Lung (tissue), 12 donors: Measurements from ENCODE around the gene PER2. TPM values are rescaled to one million over a fixed set of nuclear protein-coding genes. Genes with fewer than 3 reads are reported as not detected.

Experiments used
- ATAC-seq: fragments of 200-7000 bp; cut with Tn5 transposase; one replicate; pipeline ENCODE4 v1.9.1; 2020; ENCODE audit warnings: moderate number of reproducible peaks; ENCODE audit not compliant: insufficient read depth, low FRiP score
- DNase-seq, 3 donors: peaks; one replicate each; pipeline ENCODE4 v3.0.0-alpha.2; 2013 to 2017
- H3K27ac ChIP-seq, 2 donors: one replicate each; pipeline ENCODE4 v1.5.1; 2013; ENCODE audit warnings: mild to moderate bottlenecking in 2 of 2, moderate library complexity in 2 of 2, control low read depth in 1 of 2, inconsistent platforms in 1 of 2, low read depth in 1 of 2, low read length in 1 of 2
- H3K27me3 ChIP-seq, 3 donors: one replicate each; pipeline ENCODE4 v1.5.1; 2013; ENCODE audit warnings: low read length in 2 of 3; ENCODE audit not compliant: control insufficient read depth in 3 of 3, insufficient read depth in 3 of 3
- H3K36me3 ChIP-seq, 4 donors: one replicate each; pipeline ENCODE4 v1.5.1; 2013; ENCODE audit warnings: low read length in 4 of 4, mild to moderate bottlenecking in 1 of 4, moderate library complexity in 1 of 4; ENCODE audit not compliant: control insufficient read depth in 4 of 4, insufficient read depth in 4 of 4
- H3K4me1 ChIP-seq, 5 donors: one replicate each; pipeline ENCODE4 v1.5.1; 2013; ENCODE audit warnings: low read length in 5 of 5, mild to moderate bottlenecking in 2 of 5, moderate library complexity in 1 of 5; ENCODE audit not compliant: control insufficient read depth in 5 of 5, insufficient read depth in 5 of 5
- H3K4me3 ChIP-seq: one replicate; pipeline ENCODE4 v1.5.1; 2013; ENCODE audit warnings: mild to moderate bottlenecking, control low read depth, moderate library complexity
- H3K9ac ChIP-seq, 2 donors: one replicate each; pipeline ENCODE4 v1.5.1; 2013; ENCODE audit warnings: low read length in 2 of 2, control low read depth in 1 of 2; ENCODE audit not compliant: insufficient read depth in 1 of 2
- H3K9me3 ChIP-seq, 4 donors: one replicate each; pipeline ENCODE4 v1.5.1; 2013; ENCODE audit warnings: low read length in 3 of 4, mild to moderate bottlenecking in 1 of 4, moderate library complexity in 1 of 4; ENCODE audit not compliant: control insufficient read depth in 4 of 4, insufficient read depth in 3 of 4
- WGBS, 2 donors: extraction: QIAGEN DNeasy Blood & Tissue Kit; methylation state at CpG; one replicate each; pipeline ENCODE4 v1.1.7; 2013; 5-methylcytosine and 5-hydroxymethylcytosine counted together
- polyA plus RNA-seq, 2 donors: library from polyadenylated mRNA; stranded (reverse); fragments of 200-250 nt; gene quantifications; one replicate each; pipeline ENCODE4 v1.2.1, GENCODE V29; 2013
- total RNA-seq, 2 donors: library from RNA; depleted of rRNA in 1 of 2; stranded (reverse); fragments of >200 nt in 1 of 2; gene quantifications; one replicate each; pipeline ENCODE4 v1.2.1, GENCODE V29; 2014 to 2021
- TF ChIP-seq, protein P1 (sequence below): IDR thresholded peaks from 2 replicates; pipeline ENCODE4 v1.5.1; 2012; ENCODE audit warnings: mild to moderate bottlenecking; ENCODE audit errors: control extremely low read depth, extremely low read depth
- donor health status: control.
- donor health status: control.
- donor health status: Bipolar disorder and iron deficiency.
- donor health status: healthy.
- donor health status: DM: yes; HTN: yes; CAD: no.

PER2 gene
- total and polyA plus RNA-seq, 4 donors: 4.1 to 27.1 (median 10.5) TPM

GRCh38 chr2:238247002-238247822, 41.2 kb downstream of the PER2 start:
- Histone ChIP-seq H3K9ac (no peak overlapping the region), H3K4me3 (no peak overlapping the region), H3K4me1 (peaks cover 0 to 15% (median 6%) of the 10 kb centered on the region in 5 donors), H3K36me3 (peaks cover 14 to 32% (median 19%) of the 10 kb centered on the region in 4 donors), H3K27ac (peak overlapping the region in 1 of 2 donors; percentile 23), H3K27me3 (no peaks in the 10 kb centered on the region), H3K9me3 (no peaks in the 10 kb centered on the region)
- TF ChIP-seq, protein P1, sequence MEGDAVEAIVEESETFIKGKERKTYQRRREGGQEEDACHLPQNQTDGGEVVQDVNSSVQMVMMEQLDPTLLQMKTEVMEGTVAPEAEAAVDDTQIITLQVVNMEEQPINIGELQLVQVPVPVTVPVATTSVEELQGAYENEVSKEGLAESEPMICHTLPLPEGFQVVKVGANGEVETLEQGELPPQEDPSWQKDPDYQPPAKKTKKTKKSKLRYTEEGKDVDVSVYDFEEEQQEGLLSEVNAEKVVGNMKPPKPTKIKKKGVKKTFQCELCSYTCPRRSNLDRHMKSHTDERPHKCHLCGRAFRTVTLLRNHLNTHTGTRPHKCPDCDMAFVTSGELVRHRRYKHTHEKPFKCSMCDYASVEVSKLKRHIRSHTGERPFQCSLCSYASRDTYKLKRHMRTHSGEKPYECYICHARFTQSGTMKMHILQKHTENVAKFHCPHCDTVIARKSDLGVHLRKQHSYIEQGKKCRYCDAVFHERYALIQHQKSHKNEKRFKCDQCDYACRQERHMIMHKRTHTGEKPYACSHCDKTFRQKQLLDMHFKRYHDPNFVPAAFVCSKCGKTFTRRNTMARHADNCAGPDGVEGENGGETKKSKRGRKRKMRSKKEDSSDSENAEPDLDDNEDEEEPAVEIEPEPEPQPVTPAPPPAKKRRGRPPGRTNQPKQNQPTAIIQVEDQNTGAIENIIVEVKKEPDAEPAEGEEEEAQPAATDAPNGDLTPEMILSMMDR: no peak
- peak; percentile 10 for ATAC-seq
- peak in 1 of 3 donors; percentile 8 for DNase-seq
- WGBS, 2 donors: 79 to 86% methylated on average over 13 of the region's 13 CpGs

- 93% methylated on average over 5 of the region's 5 CpGs for WGBS, 2 donors
- Histone ChIP-seq H3K27me3 (peaks cover 0 to 3% (median 0%) of the 10 kb centered on the region in 3 donors), H3K9me3 (no peaks in the 10 kb centered on the region), H3K9ac (no peak overlapping the region), H3K4me3 (no peak overlapping the region), H3K36me3 (peaks cover 3 to 14% (median 9%) of the 10 kb centered on the region in 4 donors), H3K27ac (no peak overlapping the region), H3K4me1 (peaks cover 0 to 20% (median 6%) of the 10 kb centered on the region in 5 donors)
- ATAC-seq (no peak), DNase-seq (no peak)
- TF ChIP-seq, protein P1: no peak
Observed at GRCh38 chr2:238244151-238244550, 44.3 kb downstream of the PER2 start.

DNA sequence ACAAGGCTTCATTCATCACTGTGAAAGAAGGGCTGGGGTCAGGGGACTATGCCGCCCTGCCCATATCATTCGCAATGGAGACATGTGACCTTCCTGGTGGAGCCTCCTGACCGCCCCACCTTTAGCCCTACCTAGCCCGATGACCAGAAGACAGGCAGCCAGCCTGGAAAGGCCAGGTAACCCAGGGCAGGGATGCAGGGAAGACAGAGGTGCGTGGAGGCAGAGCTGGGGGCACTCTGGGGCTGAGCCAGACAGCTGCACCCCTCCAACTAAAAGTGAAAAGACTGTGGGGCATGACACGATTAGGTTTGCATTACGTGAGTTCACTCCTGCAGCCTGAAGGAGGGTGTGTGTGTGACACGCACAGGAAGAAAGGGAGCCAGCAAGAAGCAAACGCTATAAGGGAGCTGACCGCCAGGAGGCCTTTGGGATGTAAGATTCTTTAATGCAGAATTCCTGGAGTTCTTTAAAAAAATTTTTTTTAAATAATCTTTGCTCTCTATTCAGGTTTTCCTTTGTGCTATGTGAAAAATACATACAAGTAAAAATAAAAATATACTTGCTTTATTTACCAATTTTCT, 44.8 kb downstream of the PER2 start:
- ATAC-seq (no peak), DNase-seq (no peak)
- WGBS, 2 donors: 92 to 93% methylated on average over 10 of the region's 10 CpGs
- Histone ChIP-seq H3K9ac (no peak overlapping the region), H3K27ac (no peak overlapping the region), H3K27me3 (peaks cover 0 to 5% (median 5%) of the 10 kb centered on the region in 3 donors), H3K36me3 (peaks cover 3 to 14% (median 8%) of the 10 kb centered on the region in 4 donors), H3K4me1 (peaks cover 0 to 23% (median 6%) of the 10 kb centered on the region in 5 donors), H3K4me3 (no peak overlapping the region), H3K9me3 (peaks cover 0 to 2% (median 0%) of the 10 kb centered on the region in 4 donors)
- TF ChIP-seq, protein P1: no peak
